GM18507 (cell line): ENCODE results near the gene PI16.

Source experiments
- DNase-seq: peaks from one replicate; pipeline ENCODE4 v3.0.0; 2011; ENCODE audit warnings: low read depth; ENCODE audit not compliant: insufficient read length; ENCODE audit errors: extremely low spot score
- FAIRE-seq: peaks from 2 replicates; lab custom pipeline; 2011; peaks lifted over from hg19 to GRCh38; lab: Jason Lieb, UNC

Gene PI16, protein sequence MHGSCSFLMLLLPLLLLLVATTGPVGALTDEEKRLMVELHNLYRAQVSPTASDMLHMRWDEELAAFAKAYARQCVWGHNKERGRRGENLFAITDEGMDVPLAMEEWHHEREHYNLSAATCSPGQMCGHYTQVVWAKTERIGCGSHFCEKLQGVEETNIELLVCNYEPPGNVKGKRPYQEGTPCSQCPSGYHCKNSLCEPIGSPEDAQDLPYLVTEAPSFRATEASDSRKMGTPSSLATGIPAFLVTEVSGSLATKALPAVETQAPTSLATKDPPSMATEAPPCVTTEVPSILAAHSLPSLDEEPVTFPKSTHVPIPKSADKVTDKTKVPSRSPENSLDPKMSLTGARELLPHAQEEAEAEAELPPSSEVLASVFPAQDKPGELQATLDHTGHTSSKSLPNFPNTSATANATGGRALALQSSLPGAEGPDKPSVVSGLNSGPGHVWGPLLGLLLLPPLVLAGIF

DNA sequence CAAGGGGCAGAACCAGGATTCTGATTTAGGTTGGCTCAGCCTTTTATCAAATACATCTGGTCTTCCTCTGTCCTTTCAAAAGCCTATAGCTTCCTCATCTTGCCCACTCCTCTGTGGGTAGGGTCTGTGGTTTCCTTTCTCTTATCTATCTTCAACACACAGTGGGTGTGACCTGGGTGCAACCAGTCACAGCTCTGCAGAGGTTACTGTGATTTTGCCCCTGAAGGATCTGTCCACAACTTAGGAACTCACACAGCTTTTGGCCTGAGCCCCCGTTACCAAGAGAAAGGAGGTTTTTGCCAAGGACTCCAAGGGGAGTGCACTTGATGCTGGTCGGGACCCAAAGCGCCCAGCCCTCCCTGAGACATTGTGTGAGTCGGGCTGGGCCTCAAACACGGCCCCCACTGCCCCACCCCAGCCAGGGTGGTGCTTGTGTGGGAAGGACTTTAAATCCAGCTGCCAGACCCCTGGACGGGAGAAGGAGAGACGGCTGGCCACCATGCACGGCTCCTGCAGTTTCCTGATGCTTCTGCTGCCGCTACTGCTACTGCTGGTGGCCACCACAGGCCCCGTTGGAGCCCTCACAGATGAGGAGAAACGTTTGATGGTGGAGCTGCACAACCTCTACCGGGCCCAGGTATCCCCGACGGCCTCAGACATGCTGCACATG, at the start of gene PI16:
TSS of gene PI16 (plus strand) at position 477 of the 670 bp plus-strand sequence. CDS start at position 500, 23 bp downstream.
- no peak for FAIRE-seq
- no peak for DNase-seq

DNA sequence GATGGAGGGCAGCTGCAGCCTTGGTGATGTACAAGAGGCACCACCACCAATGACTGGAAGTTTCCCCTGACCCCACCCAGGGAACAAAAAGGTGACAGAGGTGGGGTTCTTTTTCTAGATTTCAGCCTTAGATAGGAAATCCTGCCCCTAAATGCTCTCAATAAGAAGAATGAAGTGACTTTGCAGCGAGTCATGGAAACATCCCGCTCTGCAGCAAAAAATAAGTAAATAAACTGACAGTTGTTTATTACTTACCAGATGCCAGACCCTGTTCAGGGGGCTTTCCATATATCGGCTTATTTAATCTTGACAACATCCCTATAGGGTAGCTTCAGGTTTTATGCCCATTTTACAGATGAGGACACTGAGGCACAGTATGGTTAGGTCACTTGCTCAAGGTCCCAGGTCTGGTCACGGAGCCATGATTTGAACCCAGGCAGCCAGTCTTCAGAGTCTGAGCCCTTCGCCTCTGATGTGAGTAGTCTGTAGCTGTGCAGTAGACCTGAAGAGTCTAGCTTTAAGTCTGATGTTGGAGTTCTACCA, 49.6 kb upstream of the PI16 start:
- DNase-seq: no peak
- FAIRE-seq: no peak

DNA sequence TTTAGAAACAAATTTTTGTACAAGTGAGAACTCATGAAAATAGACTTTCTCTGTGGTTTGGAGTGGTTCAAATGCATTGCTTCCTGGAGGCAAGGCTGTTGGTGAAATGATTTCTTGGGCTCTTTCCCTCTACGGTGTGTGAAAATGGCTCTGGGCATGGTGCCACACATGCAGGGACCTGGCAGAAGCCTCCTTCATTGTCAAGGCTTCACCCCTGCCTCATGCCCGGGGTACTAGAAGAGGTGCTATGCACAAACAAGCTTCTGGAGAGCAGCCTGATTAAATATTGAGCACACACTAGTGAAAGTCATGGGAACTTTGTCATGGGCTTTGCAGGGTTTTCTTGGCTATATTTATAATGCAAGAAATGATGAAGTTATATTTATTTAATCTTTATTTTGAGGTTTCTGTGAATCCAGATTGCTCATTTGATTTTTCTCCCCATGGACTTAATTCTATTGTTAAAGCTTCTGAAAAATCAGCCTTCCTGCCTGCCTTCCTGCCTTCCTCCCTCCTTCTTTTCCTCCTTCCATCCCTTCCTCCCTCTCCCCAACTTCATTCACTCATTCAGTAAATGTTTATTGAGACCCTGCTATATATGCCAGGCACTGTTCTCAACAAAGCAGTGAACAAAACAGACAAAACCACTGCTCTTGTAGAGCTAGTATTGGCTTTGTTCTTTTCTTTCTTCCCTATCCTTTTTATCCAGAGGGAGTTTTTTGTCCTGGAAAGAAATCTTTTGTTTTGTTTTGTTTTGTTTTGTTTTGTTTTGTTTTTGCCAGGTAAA, 47.8 kb upstream of the PI16 start:
- DNase-seq (no peak), FAIRE-seq (no peak)

DNA sequence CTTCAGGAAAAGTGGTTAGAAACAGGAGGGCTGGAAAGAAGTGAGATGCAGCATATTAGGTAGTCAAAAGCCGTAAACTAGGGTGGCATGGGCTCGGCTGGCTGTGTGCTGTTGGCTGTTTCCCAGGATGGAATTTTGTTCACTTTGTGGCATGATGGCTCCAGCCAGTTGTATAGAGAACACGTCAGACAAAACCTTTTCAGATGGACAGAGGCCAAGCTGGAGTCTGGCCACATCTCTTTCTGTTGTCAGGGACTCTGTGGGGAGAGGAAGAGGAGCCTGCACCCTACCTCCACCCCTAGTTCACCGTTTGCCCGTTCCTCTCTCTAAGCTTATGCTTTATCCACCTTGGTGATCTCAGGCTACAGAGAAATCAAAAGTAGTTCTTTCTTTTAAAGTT, 46.8 kb upstream of the PI16 start:
- DNase-seq (no peak), FAIRE-seq (no peak)

DNA sequence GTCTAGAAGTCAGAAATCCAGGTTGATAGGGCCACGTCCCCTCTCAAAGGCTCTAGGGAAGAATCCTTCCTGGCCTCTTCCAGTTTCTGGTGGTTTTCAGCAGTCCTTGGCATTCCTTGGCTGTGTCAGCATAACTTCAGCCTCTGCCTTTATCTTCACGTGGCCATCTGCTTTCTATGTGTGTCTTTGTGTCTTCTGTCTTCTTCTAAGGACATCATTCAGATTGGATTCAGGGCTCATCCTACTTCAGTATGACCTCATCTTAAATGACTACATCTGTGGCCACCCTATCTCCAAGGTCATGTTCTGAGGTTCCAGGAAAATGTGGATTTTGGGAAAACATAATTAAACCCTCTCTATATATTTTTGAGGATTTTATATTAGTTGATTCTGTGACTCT, 45.8 kb upstream of the PI16 start:
- FAIRE-seq (no peak), DNase-seq (no peak)

DNA sequence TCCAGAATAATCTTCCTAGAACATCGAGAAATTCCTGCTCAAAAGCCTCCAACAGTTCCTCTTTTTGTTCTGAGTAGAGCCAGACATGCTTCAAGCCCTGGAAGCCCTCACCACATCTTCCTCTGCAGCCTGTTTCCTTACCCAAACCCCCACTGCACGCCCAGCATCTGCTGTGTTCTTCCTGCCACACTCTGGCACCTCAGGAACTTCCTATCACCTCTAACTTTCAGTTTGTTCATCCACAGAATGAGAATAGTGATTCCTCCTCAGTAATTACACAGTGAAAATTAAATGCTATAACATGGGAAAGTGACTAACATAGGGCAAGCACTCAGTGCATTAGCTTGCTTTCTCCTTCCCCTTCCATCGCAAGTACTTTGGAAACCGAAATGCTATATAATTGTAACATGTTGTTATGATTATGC, 42.5 kb upstream of the PI16 start:
- FAIRE-seq: peak; percentile 49
- no peak for DNase-seq

DNA sequence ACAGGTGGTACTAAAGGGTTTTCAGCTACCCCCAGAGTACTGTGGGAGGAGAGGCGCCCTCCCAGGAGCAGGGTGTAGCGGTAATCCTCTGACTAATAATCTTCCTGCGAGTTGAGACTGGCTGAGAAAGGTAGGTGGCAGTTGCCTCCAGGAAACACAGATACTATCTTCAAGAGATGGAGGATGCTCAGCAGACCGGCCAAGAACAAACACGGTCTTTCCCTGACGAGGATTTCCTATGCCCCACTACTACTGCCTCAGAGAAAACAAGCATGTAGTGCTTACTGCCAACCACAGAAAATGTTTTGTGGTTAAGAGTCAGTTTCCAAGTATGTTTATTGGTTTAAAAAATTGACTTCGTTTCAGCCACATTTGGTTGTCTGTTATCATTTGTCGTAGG, 42.0 kb upstream of the PI16 start:
- peak; percentile 55 for DNase-seq
- peak; percentile 90 for FAIRE-seq

DNA sequence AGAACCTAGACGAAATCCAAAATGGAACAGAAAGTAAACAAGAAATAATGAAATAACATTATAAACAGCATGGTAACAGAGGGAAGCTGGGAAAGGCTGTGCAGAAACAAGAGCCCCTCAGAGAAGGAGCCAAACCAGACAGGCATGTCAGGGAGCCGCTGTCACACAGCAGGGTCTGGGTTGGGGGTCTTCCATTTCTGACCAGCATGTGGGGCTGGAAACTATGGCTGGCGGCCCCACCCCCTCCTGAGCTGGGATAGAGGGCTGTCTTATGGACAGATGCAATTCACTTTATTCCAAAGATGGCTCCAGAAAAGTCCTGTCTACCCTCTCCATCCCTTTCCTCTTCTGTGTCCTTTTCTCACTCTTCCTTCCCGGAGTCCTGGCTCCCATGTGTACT, 41.5 kb upstream of the PI16 start:
- FAIRE-seq: no peak
- DNase-seq: no peak

DNA sequence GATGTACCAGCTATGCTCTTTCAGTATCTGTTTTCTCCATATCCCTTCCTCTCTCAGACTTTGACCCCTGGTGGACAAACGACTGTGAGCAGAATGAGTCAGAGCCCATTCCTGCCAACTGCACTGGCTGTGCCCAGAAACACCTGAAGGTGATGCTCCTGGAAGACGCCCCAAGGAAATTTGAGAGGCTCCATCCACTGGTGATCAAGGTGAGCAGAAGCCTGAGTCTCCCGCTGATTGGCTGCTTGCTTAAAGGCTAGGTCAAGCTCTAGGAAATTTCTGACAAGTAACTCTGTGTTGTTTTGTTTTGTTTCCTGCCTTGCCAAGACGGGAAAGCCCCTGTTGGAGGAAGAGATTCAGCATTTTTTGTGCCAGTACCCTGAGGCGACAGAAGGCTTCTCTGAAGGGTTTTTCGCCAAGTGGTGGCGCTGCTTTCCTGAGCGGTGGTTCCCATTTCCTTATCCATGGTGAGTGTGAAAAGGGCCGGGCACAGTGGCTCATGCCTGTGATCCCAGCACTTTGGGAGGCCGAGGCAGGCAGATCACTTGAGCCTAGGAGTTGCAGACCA, 40.2 kb upstream of the PI16 start:
- no peak for FAIRE-seq
- DNase-seq: no peak

DNA sequence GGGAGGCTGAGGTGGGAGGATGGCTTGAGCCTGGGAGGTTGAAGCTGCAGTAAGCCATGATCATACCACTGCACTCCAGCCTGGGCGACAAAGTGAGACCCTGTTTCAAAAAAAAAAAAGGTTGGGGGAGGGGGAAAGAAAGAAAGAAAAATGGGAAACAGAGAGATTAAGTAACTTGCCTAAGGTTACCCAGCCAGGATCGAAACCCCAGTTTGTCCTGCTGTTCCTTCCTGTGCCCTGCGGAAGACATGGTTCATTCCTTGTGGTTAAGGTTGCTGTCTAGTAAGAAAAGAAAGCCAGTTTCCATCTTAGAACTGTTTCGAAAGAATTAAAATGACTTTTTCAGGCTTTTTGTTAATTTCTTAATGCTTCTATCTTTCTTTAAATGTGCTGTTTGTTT, 38.9 kb upstream of the PI16 start:
- no peak for FAIRE-seq
- DNase-seq: no peak

DNA sequence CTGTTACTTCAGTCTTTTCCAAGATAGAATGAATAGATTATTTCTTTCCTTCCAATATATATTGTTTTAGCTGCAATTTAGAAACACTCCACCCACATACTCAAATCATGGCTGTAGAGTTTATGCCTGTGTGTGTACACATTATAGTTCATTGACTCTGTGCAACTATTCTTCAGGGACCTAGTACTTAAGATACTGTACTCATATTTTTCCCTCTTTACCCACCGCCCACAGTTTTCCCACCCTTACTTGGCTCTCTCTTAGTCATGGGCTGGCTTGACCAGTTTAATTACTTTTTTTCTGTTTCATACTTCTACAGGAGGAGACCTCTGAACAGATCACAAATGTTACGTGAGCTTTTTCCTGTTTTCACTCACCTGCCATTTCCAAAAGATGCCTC, 38.4 kb upstream of the PI16 start:
- no peak for DNase-seq
- no peak for FAIRE-seq

DNA sequence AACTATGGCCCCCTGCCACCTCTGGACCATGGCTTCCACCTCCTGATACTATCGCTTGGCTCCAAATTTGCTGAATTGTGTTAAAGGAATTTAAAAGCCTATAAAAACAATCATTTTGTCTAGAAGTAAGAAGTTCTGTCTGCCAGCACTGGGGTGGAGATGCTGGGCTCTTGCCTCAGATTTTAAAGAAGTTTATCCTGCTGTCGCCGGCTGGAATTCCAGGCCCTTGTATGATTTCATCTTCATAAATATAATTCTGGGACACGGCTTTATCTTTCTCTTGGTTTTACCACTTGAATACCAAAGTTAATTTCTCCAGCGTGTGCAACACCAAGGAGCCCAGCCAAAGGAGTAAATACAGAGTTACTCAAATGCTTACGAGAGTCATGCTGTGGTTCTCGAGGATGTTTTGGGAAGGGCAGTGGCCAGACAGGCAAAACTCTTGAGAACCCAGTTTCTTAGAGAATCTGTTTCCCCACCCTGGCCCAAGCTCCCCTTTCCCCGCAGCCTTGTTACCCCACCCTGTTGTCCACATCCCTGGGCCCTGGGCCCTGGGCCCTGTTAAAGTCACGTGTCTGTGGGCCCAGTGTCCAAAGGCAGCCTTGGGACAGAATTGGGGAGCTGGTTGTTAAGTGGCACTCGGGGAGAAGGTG, 36.9 kb upstream of the PI16 start:
- DNase-seq: no peak
- FAIRE-seq: no peak

DNA sequence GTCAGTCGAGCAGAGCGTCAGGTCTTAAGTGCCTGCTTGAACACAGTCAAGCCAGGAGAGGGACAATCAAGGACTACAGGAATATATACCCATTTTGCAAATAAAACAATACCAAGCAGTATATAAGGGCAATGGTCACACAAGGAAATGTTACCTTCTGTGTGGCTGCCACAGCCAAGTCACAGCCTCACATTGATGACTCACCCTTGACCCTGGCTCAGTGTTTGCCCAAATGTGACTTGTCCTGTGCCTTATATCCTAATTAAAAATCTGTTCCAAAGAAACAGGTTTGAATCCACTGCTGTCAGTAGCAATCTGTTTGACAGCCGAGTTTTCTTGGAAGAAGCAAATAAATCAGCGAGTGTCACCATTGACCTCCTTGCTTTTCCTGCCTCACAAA, 34.5 kb upstream of the PI16 start:
- FAIRE-seq: no peak
- no peak for DNase-seq

DNA sequence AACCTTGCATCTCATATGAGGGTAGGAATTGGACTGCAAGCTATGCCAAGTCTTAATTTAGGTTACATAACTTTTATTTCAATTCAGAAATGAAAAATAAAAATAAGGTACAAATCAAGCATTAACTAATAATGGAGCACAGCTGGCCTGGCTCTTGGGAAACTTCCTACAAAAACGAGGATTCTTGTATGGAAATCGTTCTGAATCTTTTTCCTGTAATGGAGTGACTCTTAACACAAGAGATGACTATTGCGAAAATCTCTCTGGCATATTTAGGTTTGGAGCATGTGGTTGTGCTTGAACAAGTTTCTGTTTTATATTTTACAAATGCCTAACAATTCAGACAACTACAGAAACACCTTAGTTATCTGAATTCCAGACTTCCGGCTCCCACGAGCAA, 34.0 kb upstream of the PI16 start:
- FAIRE-seq: no peak

DNA sequence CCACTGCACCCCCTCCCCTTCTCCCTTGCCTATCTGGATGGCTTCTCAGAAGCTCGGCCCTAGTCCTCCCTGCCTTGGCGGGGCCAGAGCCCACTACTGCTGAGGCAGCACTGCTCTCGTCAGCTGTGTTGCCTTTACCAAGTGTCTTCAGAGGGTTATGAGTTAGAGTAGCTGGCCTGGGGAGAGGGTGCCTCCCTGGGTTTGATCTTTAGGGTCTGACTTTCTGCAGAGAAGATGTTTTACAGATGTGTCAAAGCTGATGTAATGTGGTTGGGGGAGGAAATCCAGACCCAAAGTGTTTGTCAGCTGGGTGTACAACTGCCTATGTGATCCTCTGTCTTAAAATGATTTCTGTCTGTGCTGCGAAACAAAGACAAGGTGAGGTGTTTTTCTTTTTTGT, 30.4 kb upstream of the PI16 start:
- DNase-seq: no peak
- no peak for FAIRE-seq

More for the DNA sequence above, 34.0 kb upstream of the PI16 start:
- no peak for DNase-seq

DNA sequence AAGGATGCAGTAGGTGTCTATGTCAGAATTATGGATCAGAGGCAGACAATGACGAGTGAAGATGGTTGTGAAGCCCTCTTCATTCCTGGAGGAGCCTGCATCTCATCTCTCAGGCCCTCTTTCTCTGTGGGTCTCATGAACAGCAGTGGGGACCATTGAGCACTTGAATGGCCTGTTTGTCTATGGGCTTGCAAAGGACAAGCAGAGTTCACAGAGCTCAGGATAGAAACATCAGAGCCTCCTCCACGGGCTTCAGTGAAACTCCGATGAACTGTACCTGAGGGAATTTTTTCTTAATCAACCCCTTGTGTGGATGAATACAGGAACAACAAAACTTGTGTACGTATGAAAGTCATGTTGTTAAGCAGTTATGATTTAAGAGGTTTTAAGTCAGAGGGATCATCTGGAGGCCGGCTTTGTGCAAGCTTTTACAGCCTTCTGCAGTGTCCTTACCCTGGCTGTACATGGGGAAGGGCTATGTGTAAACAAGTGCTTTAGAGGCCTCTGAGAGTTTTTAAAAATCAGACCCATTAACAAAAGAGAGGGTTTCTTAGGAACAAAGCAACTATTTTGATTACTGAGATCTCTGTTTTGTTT, 29.7 kb upstream of the PI16 start:
- DNase-seq: no peak
- no peak for FAIRE-seq

DNA sequence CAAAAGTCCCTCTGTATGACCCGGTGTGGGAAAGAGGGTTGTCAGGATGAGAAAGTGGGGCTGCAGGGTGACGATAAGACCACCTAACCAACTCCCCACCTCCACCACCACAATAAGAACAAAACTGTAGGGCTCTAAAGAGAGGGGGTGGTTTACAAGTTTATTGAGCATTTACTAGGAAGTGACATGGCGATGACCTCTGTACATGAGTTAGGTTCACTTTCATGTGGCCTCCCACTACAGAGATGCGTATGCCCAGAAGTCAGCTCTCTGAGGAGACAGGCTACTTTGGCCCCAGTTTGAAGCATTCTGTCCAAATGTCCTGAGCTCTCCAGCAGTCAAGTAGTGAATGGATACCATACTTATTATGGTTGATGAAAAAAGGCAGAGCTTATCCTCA, 28.7 kb upstream of the PI16 start:
- DNase-seq: no peak
- FAIRE-seq: no peak

DNA sequence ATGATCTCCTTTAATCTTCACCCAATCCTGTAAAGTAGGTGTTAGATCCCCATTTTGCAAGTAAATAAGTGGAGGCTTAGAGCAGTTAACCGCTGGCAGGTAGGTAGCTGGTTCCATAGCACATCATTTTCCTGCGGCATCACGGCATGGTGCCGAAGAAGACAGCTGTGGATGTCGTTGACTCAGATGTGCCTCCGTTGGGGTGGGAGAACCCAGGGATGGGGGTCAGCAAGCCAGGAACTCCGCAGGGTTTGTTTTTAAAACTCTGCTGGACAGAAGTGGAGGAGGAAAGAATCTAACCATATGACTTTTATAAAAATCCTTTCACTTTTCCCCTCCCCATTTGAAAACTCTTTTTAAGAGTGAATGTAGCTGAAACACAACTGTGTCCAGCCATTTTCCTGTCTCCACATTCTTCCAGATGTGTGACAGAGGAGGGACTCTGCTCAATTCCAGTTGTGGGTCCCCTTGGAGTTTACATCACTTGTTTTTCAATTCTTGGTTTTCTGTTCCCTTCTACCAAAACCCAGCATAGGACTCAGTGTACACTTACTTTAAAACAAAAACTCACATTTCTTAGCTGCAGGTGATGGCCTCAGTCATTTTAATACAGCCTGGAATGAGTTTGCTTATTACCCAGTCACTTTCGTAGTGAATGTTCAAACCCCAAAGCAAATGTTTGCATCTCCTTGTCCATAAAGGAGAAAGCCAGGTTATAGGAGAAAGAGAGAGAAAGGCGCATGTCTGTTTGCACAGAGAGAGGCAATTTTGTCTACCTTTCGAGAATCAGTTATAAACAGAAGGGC, 27.6 kb upstream of the PI16 start:
- no peak for FAIRE-seq

More for the DNA sequence above, 27.6 kb upstream of the PI16 start:
- DNase-seq: no peak
